GM19035 (cell line): Measurements from ENCODE around the gene DEFB123.

Experiments used
- ATAC-seq: cut with Tn5 transposase; IDR thresholded peaks from one replicate; pipeline ENCODE4 v1.9.1; 2021; ENCODE audit not compliant: unreplicated experiment

Gene DEFB123

DNA sequence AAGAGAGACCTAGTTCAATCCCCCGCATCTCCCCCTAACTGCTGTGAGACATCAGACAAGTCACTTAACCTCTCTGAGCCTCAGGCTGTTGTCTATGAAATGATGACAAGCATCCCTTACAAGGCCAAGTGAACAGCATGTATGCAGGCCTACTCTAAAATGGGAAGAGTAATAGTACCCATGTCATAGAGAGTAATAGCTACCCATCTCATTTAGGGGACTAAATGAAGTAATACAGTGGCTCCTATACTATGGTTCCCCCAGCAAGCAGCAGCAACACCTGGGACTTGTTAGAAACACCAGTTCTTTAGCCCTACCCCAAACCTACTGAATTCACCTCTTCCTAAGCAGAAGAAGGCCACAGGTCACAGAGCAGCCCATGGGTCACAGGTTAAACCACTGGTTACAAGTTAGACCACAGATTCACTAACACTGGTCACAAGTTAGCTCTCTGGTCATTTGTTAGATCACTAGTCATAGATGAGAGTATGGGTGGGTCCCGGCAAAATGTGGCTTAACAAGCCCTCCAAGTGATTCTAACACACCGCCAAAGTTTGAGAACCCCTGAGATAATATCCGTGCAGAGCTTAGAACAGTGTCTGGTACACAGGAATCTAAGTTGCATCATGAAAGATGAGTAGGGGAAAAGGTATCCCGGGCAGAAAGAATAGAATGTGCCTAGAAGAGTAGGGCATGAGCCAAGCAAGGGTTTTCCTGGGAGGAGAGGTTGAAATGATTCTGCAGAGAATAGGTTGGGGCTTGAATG is 33.1 kb downstream of the DEFB123 start:
- no peak for ATAC-seq

DNA sequence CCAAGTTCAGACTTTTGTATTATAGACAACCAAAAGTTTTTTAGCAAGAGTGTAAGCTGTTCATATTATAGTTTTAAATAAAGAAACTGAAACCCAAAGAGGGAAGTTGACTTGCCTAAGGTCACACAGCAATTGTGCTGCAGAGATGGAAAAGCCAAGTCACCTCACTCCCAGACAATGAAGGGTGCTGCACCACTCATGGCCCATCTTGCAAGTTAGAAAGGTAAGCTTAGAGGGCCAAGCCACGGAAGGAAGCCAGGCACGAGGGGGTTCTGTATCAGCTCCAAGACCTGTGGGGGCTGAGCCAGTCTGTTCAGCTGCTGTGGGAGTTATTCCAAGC is 33.6 kb downstream of the DEFB123 start:
- no peak for ATAC-seq

DNA sequence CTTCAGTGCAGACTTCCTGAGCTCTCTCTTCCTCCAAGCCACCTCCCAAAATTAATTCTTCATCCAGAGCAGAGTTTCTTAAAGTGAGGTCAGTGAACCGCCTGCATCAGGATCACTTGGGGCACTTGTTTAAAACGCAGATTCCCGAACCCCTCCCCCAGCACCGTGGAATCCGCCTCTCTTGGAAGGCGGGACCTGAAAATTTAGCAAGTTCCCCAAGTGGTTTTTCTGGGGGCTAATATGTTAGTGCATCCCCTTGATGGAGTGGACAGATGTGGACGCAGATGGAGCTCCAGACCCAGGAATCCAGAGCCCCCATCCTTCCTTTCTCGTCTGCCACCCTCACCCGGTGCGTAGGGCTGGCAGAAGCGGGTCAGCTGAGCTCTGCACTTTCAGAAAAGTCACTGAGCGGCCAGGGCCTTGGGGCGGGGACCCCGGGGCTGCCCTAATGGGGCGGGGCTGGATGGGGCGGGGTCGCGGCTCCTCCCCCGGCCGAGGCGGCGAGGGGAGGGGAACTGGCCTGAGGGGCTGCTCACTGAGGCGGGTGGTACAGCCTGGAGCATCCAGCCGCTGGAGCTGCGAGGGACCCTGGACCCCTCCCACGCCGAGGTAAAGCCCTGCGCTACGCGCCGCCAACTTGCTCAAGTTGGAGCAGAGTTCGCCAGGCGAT is 34.5 kb downstream of the DEFB123 start, which contains the start of the genes DEFB124 and REM1:
DEFB124 (minus strand) TSS at position 370 of the 670 bp plus-strand sequence. CDS start 2,114 bp downstream, outside the sequence.
REM1 (plus strand) TSS at position 531 of the 670 bp plus-strand sequence. CDS start 1,158 bp downstream, outside the sequence.
- no peak for ATAC-seq

- ATAC-seq = no peak
These were observed 35.3 kb downstream of the DEFB123 start for GRCh38 chr20:31475472-31476293.

- no peak for ATAC-seq
These were observed 35.8 kb downstream of the DEFB123 start for GRCh38 chr20:31476294-31476585.

- ATAC-seq = no peak
These were observed 36.3 kb downstream of the DEFB123 start for GRCh38 chr20:31476643-31477215.

DNA sequence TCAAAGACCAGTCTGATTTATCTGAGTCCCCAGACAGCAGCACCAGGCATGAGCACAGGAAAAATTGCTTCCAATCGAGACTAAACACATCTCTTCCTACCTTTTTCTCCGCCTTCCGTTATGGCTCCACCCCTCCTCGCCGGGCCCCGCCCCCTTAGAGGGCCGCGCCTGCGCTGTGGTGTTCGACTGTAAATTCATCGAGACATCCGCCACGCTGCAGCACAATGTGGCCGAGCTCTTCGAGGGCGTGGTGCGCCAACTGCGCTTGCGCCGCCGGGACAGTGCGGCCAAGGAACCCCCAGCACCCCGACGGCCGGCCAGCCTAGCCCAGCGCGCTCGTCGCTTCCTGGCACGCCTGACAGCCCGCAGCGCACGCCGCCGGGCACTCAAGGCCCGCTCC is 43.6 kb downstream of the DEFB123 start:
- ATAC-seq = no peak

DNA sequence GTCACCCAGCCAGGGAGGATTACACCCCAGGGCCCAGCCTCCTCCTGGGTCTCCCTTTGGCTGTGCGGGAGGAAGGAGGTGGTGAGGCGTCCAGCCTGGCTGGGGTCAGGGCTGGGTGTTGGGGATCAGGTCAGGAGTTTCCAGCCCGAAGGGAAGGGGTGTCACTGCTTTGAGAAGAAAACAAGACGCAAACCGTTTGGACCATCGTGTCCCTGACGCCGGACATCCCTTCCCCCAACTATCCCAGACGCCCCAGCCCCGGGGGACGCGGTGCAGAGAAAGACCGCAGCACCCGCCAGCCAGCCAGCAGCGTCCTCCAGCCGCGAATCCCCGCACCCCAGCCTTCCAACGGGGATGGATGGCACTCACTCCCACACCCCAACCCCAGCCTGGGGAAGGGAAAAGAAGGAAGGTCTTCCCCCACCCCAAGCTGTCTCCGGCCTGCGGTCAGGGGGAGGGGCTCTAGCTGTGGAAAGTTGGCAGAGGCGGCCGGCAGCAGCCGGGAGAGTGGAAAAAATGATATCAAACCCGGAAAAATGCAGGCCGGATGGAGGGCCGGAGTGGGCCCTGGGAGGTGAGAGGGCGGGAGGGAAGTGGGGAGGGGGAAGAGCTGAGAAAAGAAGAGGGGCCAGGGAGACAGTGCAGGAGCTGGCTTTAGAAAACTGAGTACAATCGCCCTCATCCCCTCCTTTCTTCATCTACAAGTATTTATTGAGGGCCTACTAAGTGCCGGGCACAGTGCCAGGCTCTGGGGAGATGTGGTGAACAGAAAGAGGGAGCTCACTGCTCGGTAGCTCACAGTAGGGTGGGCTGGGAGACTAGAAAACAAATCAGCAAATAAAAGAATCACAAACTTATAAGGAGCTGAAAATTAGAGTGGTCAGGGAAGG is 45.3 kb downstream of the DEFB123 start:
- ATAC-seq = no peak

- no peak for ATAC-seq
These were observed 47.7 kb downstream of the DEFB123 start for GRCh38 chr20:31488115-31488514.

DNA sequence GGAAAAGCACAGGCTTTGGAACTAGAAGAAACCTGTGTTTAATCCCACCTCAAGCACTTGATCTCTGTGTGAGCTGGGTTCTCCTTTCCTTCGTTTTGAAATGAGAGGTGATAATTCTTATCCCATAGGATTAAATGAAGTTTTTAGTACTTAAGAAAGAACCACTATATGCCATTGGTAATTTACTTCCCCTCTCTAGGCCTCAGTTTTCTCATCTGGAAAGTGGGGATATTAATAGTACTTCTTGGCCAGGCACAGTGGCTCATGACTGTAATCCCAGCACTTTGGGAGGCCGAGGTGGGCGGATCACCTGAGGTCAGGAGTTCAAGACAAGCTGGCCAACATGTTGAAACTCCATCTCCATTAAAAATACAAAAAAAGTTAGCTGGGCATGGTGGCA is 48.7 kb downstream of the DEFB123 start:
- ATAC-seq = no peak

GRCh38 chr20:31490752-31491151 is 50.3 kb downstream of the DEFB123 start:
- ATAC-seq = no peak

DNA sequence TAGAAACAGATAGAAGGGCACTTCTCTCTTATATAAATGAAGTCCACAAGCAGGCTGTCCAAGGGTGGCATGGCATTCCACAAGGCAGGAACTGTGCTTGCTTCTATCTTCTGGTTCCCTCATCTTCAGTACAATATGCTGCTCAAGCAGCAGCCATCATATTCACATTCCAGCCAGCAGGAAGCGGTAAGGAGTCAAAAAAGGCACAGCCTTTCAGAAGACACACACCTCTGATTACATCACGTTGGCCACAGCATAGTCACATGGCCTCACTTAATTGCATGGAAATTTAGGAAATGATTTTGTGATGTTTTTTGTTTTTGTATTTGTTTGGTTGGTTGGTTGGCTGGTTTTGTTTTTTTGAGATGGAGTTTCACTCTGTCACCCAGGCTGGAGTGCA is 53.7 kb downstream of the DEFB123 start:
- ATAC-seq = no peak

DNA sequence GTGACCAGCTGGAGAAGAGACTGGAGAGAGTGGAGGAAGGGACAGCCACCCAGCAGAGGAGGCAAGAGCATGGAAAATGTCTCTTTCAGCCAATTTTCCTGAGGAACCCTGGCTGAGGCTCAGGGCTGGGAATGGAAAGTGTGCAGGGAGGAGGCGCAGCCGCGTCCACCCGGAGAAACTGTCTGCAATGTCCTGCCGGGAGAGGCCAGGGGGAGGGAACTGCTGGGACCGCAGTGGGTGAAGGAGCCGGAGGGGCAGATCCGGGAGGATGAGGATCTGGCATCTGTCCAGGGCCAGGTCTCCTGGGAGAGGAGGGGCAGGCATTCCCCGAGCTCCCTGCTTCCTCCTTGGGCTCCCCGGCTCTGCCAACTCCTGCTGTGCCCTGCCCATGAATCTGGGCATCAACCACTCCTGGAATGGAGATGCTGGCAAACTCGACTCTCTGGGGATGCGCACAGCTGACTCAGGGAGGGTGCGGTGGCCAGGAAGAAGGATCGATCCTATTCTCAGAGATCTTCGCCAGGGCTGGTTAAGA is 56.4 kb downstream of the DEFB123 start:
- no peak for ATAC-seq

DNA sequence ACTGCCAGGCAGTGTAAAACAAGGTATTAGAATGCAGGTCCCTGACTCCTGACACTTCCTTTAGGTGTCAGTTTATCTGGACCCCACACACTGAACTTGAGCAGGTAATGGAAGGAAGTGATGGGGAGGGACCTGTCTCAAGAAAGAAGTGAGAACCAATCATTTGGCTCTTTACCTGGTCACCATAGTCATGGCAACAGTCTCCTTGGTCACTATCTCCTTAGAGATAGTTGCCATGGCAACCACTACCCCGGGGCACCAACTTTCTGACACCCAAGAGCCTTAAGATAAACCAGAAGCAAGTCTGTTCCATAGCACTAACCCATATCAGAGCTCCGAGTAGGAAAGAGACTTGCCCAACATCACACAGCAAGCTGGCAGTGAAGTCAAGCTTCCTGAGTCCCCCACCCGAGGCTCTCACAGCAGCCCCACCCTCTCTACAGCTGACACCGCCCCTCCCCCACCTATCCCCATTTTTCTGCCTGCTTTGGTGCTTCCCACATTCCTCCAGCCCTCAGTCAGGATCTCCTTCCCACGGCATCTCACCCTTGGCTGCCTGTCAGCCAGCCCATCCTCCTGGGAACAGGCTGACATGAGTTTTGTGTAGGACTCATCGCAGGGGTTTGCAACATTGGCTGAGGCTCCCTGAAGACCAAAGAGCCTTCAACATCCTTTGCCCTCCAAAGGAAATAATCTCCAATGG is 57.6 kb downstream of the DEFB123 start:
- no peak for ATAC-seq
